ENCODE measurements around the gene OR4K15.

DNA sequence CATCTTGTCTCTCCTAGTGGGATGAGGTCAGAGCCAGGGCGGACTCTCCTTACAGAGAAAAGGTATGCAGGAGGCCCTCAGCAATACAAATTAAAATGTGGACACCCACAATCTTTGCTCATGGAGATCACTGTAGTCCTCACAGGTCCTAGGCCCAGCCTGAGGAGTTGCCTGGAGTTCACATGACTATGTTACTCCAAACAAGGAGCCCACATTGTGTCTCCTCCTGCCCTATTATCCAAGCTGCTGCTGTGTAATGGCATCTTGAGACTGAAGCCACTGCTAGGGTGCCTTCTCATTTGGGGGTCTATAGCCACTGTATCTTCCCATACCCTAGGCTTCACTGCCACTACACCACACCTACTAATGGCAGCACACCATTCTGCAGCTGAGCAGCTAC lies 33.7 kb upstream of the OR4K15 start:
- TF ChIP-seq, protein P1, sequence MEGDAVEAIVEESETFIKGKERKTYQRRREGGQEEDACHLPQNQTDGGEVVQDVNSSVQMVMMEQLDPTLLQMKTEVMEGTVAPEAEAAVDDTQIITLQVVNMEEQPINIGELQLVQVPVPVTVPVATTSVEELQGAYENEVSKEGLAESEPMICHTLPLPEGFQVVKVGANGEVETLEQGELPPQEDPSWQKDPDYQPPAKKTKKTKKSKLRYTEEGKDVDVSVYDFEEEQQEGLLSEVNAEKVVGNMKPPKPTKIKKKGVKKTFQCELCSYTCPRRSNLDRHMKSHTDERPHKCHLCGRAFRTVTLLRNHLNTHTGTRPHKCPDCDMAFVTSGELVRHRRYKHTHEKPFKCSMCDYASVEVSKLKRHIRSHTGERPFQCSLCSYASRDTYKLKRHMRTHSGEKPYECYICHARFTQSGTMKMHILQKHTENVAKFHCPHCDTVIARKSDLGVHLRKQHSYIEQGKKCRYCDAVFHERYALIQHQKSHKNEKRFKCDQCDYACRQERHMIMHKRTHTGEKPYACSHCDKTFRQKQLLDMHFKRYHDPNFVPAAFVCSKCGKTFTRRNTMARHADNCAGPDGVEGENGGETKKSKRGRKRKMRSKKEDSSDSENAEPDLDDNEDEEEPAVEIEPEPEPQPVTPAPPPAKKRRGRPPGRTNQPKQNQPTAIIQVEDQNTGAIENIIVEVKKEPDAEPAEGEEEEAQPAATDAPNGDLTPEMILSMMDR (conservative IDR thresholded peaks at IDR 0.05; ENCODE audit: low read depth, low read length) = no peak
- TF ChIP-seq EZH2 (IDR thresholded peaks at IDR 0.05; ENCODE audit: low read length, unreplicated experiment) = no peak
- no peak for TF ChIP-seq EZH2phosphoT487 (IDR thresholded peaks at IDR 0.05; ENCODE audit: borderline replicate concordance, low read length)

Measured in PC-3 (cell line).